Suppressor macrophage (primary cell): Measurements from ENCODE around the gene UBE2J2.
"Not testable (repeated sequence)": the region's sequence is repeated elsewhere in the genome, so short reads cannot be mapped to it uniquely, and the experiment has no call there.

Source experiments
- DNase-seq, 4 experiments: peaks; one replicate each; pipeline ENCODE4 v3.0.0-alpha.2; 2020 to 2022
- total RNA-seq, 17 experiments: gene quantifications; one replicate each; lab custom pipeline; 2026; ENCODE audit warnings: mixed read lengths in 6 of 17, inconsistent platforms in 3 of 17; lab: John Stamatoyannopoulos, UW

Gene UBE2J2
- total RNA-seq, result 24.4 to 52.8 (median 33.4) reads per million in 17 experiments

- DNase-seq, result peak; percentile 92 to 97 (median 95)
Observed at GRCh38 chr1:1273512-1274298, at the start of gene UBE2J2. Gene UBE2J2 (minus strand): TSS chr1:1273854. CDS start chr1:1267992, 5,862 bp downstream.

- DNase-seq, result no peak
Observed at GRCh38 chr1:1322952-1323351, 49.3 kb upstream of the UBE2J2 start.

- no peak for DNase-seq
Observed at GRCh38 chr1:1322418-1322817, 48.8 kb upstream of the UBE2J2 start.

GRCh38 chr1:1321477-1321876, 47.8 kb upstream of the UBE2J2 start:
- DNase-seq, result no peak

- no peak for DNase-seq
Observed at GRCh38 chr1:1320666-1321448, 47.2 kb upstream of the UBE2J2 start.

GRCh38 chr1:1319646-1319941, 45.9 kb upstream of the UBE2J2 start:
- no peak for DNase-seq

- no peak for DNase-seq
Observed at GRCh38 chr1:1318777-1319645, 45.4 kb upstream of the UBE2J2 start.

GRCh38 chr1:1318131-1318652, 44.5 kb upstream of the UBE2J2 start:
- no peak for DNase-seq

- DNase-seq, result no peak
Observed at GRCh38 chr1:1317420-1317819, 43.8 kb upstream of the UBE2J2 start.

- DNase-seq, result not testable (repeated sequence)
Observed at GRCh38 chr1:1316199-1316598, 42.5 kb upstream of the UBE2J2 start.

- no peak for DNase-seq
Observed at GRCh38 chr1:1315435-1315954, 41.8 kb upstream of the UBE2J2 start.

GRCh38 chr1:1314678-1315335, 41.2 kb upstream of the UBE2J2 start:
- DNase-seq, result no peak

- DNase-seq, result no peak
Observed at GRCh38 chr1:1314237-1314586, 40.6 kb upstream of the UBE2J2 start.

- DNase-seq, result no peak
Observed at GRCh38 chr1:1313500-1314236, 40.0 kb upstream of the UBE2J2 start.

GRCh38 chr1:1312450-1313314, 39.0 kb upstream of the UBE2J2 start:
- no peak for DNase-seq

- no peak for DNase-seq
Observed at GRCh38 chr1:1311107-1312104, 37.8 kb upstream of the UBE2J2 start.

GRCh38 chr1:1310476-1311053, 36.9 kb upstream of the UBE2J2 start:
- no peak for DNase-seq

- no peak for DNase-seq
Observed at GRCh38 chr1:1310109-1310385, 36.4 kb upstream of the UBE2J2 start.
